HepG2 (cell line): ENCODE data around the gene CAMKK1. TPM values are rescaled to one million over a fixed set of nuclear protein-coding genes. Genes with fewer than 3 reads are reported as not detected.
A peak's percentile ranks its signal among the peaks of the same experiment; 100 is the strongest.

Experiments used
- ATAC-seq: fragments of 200-7000 bp; cut with Tn5 transposase; 3 replicates; pipeline ENCODE4 v1.9.1; 2020; ENCODE audit warnings: mild to moderate bottlenecking, moderate library complexity
- BruUV-seq: library from RNA; stranded (reverse); fragments of 400-500 nt; replicated peaks from 2 replicates; lab custom pipeline; 2021; lab: Mats Ljungman, UMichigan
- CTCF ChIA-PET: fragments of 300-600 bp; formaldehyde crosslinking; extraction: SDS; loops from one replicate; lab custom pipeline; 2021; ENCODE audit warnings: low total read pairs, inconsistent platforms, low intra/inter-chr PET ratio; lab: Yijun Ruan, JAX
- POLR2A ChIA-PET: fragments of 350-600 bp; sonication (Branson Sonifier 250); formaldehyde crosslinking; loops from one replicate; lab custom pipeline; 2020; ENCODE audit warnings: antibody characterized with exemption, inconsistent platforms; lab: Yijun Ruan, JAX
- DNase-seq: peaks from one replicate; pipeline ENCODE4 v3.0.0-alpha.2; 2015; ENCODE audit warnings: low spot score
- FAIRE-seq: peaks from 3 replicates; lab custom pipeline; 2011; peaks lifted over from hg19 to GRCh38; lab: Jason Lieb, UNC
- H2AFZ ChIP-seq: one replicate; pipeline ENCODE4 v1.6.1; 2011; ENCODE audit warnings: low read length, inconsistent platforms
- H3K27ac ChIP-seq: fragments of 300-600 bp; 3 replicates; pipeline ENCODE4 v1.8.0; 2011; ENCODE audit warnings: mixed run types, mild to moderate bottlenecking, mixed read lengths, low read length, inconsistent platforms; ENCODE audit not compliant: insufficient read depth; ENCODE audit errors: extremely low read length
- H3K27me3 ChIP-seq, 2 experiments: fragments of 200-600 bp in 1 of 2; 2 replicates in 1 of 2; 3 replicates in 1 of 2; pipeline versions ENCODE4 v1.6.0 to v1.8.0; 2011; ENCODE audit warnings: low read length in 2 of 2, mild to moderate bottlenecking in 2 of 2, moderate library complexity in 2 of 2, inconsistent platforms in 1 of 2; ENCODE audit not compliant: insufficient read depth in 2 of 2, control insufficient read depth in 1 of 2
- H3K36me3 ChIP-seq, 2 experiments: fragments of 200-600 bp in 1 of 2; replicated peaks in 1 of 2; 2 replicates in 1 of 2; 3 replicates in 1 of 2; pipeline versions ENCODE4 v1.5.1 to v1.8.0; 2011; ENCODE audit warnings: low read length in 2 of 2, inconsistent platforms in 1 of 2; ENCODE audit not compliant: insufficient read depth in 2 of 2, control insufficient read depth in 1 of 2
- H3K4me1 ChIP-seq: 2 replicates; pipeline ENCODE4 v1.5.1; 2012; ENCODE audit warnings: low read length, inconsistent platforms; ENCODE audit not compliant: insufficient read depth
- H3K4me2 ChIP-seq: 2 replicates; pipeline ENCODE4 v1.6.0; 2011; ENCODE audit warnings: low read depth, low read length, inconsistent platforms
- H3K4me3 ChIP-seq, 3 experiments: fragments of 200-600 bp in 1 of 3; sonication (generic), shearing (Covaris generic) in 1 of 3; replicated peaks in 1 of 3; 2 replicates each; pipeline ENCODE4 v1.5.1; 2011 to 2016; ENCODE audit warnings: low read length in 3 of 3, inconsistent platforms in 2 of 3, low read depth in 2 of 3, mild to moderate bottlenecking in 2 of 3, control low read depth in 1 of 3, mixed read lengths in 1 of 3; ENCODE audit not compliant: insufficient read depth in 1 of 3
- H3K79me2 ChIP-seq: one replicate; pipeline ENCODE4 v1.6.1; 2011; ENCODE audit warnings: low read length, inconsistent platforms; ENCODE audit not compliant: insufficient read depth
- H3K9ac ChIP-seq: 2 replicates; pipeline ENCODE4 v1.6.0; 2011; ENCODE audit warnings: mild to moderate bottlenecking, low read depth, low read length, inconsistent platforms; ENCODE audit not compliant: insufficient read depth
- H3K9me3 ChIP-seq: 2 replicates; pipeline ENCODE4 v1.5.1; 2012; ENCODE audit warnings: mild to moderate bottlenecking, low read length
- H4K20me1 ChIP-seq: 2 replicates; pipeline ENCODE4 v1.6.0; 2011; ENCODE audit warnings: inconsistent platforms, mild to moderate bottlenecking, low read length, moderate library complexity; ENCODE audit not compliant: insufficient read depth
- HOXA5 ChIP-seq: sonication (generic); formaldehyde crosslinking; IDR thresholded peaks from 2 replicates; pipeline ENCODE4 v1.4.0; 2020; ENCODE audit warnings: missing genetic modification reagents
- MYPOP ChIP-seq: sonication (generic); formaldehyde crosslinking; IDR thresholded peaks from 2 replicates; pipeline ENCODE4 v1.8.1; 2023; ENCODE audit warnings: mild to moderate bottlenecking, moderate library complexity, missing genetic modification reagents
- SMC3 ChIP-seq: IDR thresholded peaks from 2 replicates; pipeline ENCODE4 v1.6.1; 2011; ENCODE audit warnings: low read length, improper control_type of control experiment
- ZNF329 ChIP-seq: sonication (generic); formaldehyde crosslinking; IDR thresholded peaks from 2 replicates; pipeline ENCODE4 v1.9.0; 2021; ENCODE audit warnings: low read depth, mild to moderate bottlenecking, missing genetic modification reagents
- ZNF543 ChIP-seq: sonication (generic); formaldehyde crosslinking; IDR thresholded peaks from 2 replicates; pipeline ENCODE4 v1.4.0; 2020; ENCODE audit warnings: mild to moderate bottlenecking, missing genetic modification reagents
- WGBS: methylation state at CpG from one replicate; pipeline ENCODE4 v1.1.6; 2017; ENCODE audit warnings: low lambda C conversion rate; 5-methylcytosine and 5-hydroxymethylcytosine counted together
- in situ Hi-C: cut with HindIII; loops from 2 replicates; pipeline ENCODE4 v1.10.0; 2017; ENCODE audit warnings: low pct_unique_long_range_greater_than_20kb; ENCODE audit not compliant: extremely low pct_ligation_motif_present
- intact Hi-C: fragments of 100-400 bp; cut with micrococcal nuclease; formaldehyde crosslinking; loops from one replicate; pipeline ENCODE4 v1.10.0; 2022; ENCODE audit not compliant: unreplicated experiment
- polyA plus RNA-seq, 8 experiments: library from polyadenylated mRNA; depleted of rRNA in 3 of 8; stranded (reverse) in 7 of 8; unstranded in 1 of 8; fragments of >200 nt; fragmentation: Illumina TruSeq in 4 of 8; extraction: Trizol in 4 of 8; gene quantifications; 2 replicates each; pipeline versions ENCODE4 v1.2.1 to v1.2.3, GENCODE V29; 2011 to 2016; ENCODE audit warnings: low read depth in 4 of 8, missing spikeins in 1 of 8, mixed read lengths in 1 of 8; ENCODE audit not compliant: insufficient read depth in 1 of 8
- total RNA-seq, 5 experiments: library from RNA; depleted of rRNA; stranded (reverse); fragments of >200 nt; fragmentation: Illumina TruSeq; extraction: Trizol; gene quantifications; 2 replicates each; pipeline ENCODE4 v1.2.3, GENCODE V29; 2016; ENCODE audit warnings: low read depth in 1 of 5

CAMKK1 gene
- total and polyA plus RNA-seq, 2 of the 13 experiments (the other 11 are each of a cell fraction or from before 2014, with no cell fraction given), result 1.5 to 1.6 TPM

- TF ChIP-seq HOXA5 (no peak), SMC3 (peak; percentile 76)
- TF ChIP-seq, all 625 proteins: peak for 12
These were observed 14.8 kb upstream of the CAMKK1 start (continued) for GRCh38 chr17:3907483-3908216.

GRCh38 chr17:3906881-3907280 lies 14.0 kb upstream of the CAMKK1 start:
- no peaks in the 10 kb centered on the region for H4K20me1 ChIP-seq
- H3K27ac ChIP-seq, result no peak overlapping the region
- WGBS, result 23% methylated on average over 4 of the region's 4 CpGs
- DNase-seq (no peak), ATAC-seq (no peak), FAIRE-seq (no peak)
- ChIA-PET POLR2A (interaction anchor here (0.5 kb wide), 1 partner anchor 11 kb away, joined by 3 read pairs; no protein-coding TSS in a partner anchor), CTCF (interaction anchor here (1.2 kb wide), 1 partner anchor 43 kb away, joined by 4 read pairs; no protein-coding TSS in a partner anchor)
- no peak overlapping the region for H2AFZ ChIP-seq
- intact Hi-C loops, result loop anchor here (5.0 to 10.0 kb wide), 2 partner anchors 60 to 172 kb away; partner anchors contain the start of gene NCBP3
- no peak overlapping the region for H3K4me3 ChIP-seq
- no TSS peak for BruUV-seq
- peaks cover 16% of the 10 kb centered on the region for H3K4me1 ChIP-seq
- H3K27me3 ChIP-seq, result peaks cover 7 to 32% of the 10 kb centered on the region in 2 experiments
- H3K4me2 ChIP-seq, result no peak overlapping the region
- H3K79me2 ChIP-seq, result no peaks in the 10 kb centered on the region
- in situ Hi-C loops, result loop anchor here (10.0 kb wide), 1 partner anchor 172 kb away; no protein-coding TSS in a partner anchor
- no peaks in the 10 kb centered on the region for H3K9me3 ChIP-seq
- TF ChIP-seq ZNF543 (CRISPR knock-in tag) (no peak), ZNF329 (CRISPR knock-in tag) (peak; percentile 98), MYPOP (no peak)
- H3K9ac ChIP-seq, result no peak overlapping the region
- no peaks in the 10 kb centered on the region for H3K36me3 ChIP-seq
